Adrenal gland (tissue), 5 donors: ENCODE measurements around the gene RIMS3.

Experiments used
- POLR2A ChIP-seq, 2 donors: fragments of 450-650 bp; IDR thresholded peaks; one replicate each; pipeline ENCODE4 v1.6.1; 2017; ENCODE audit warnings: antibody characterized with exemption in 2 of 2, mild to moderate bottlenecking in 2 of 2, moderate library complexity in 1 of 2
- TF ChIP-seq, protein P1 (sequence below), 6 experiments: fragments of 450-650 bp in 4 of 6; fragments of 200-600 bp in 2 of 6; sonication (generic) in 1 of 6; IDR thresholded peaks; 1 replicate in 5 of 6; 2 replicates in 1 of 6; pipeline versions ENCODE4 v1.5.1 to v1.8.0; 2016 to 2021; ENCODE audit warnings: antibody characterized with exemption in 6 of 6, mild to moderate bottlenecking in 2 of 6, moderate library complexity in 1 of 6
- donor health status: DM: no; HTN: no; CAD: no.

DNA sequence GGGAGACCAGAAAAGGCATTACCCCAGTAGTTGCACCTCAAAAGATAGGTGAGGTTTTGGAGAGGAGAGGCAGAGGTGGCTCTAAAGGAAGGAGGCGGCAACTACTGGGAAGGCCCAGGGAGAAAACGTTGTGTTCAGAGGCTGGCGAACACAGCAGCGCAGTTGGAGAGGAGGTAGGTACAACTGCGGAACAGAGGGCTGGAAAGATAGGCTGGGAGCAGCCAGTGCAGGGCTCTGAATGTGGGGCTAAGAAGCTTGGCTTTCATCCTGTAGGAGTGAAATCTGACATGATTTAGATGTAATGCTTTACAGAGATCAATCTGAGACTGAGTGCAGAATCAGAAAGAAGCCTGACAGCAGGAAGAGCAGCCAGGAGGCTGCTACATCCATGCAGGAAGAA, 13.0 kb downstream of the RIMS3 start:
- TF ChIP-seq POLR2A (IDR thresholded peaks at IDR 0.05) = no peak
- TF ChIP-seq, protein P1, sequence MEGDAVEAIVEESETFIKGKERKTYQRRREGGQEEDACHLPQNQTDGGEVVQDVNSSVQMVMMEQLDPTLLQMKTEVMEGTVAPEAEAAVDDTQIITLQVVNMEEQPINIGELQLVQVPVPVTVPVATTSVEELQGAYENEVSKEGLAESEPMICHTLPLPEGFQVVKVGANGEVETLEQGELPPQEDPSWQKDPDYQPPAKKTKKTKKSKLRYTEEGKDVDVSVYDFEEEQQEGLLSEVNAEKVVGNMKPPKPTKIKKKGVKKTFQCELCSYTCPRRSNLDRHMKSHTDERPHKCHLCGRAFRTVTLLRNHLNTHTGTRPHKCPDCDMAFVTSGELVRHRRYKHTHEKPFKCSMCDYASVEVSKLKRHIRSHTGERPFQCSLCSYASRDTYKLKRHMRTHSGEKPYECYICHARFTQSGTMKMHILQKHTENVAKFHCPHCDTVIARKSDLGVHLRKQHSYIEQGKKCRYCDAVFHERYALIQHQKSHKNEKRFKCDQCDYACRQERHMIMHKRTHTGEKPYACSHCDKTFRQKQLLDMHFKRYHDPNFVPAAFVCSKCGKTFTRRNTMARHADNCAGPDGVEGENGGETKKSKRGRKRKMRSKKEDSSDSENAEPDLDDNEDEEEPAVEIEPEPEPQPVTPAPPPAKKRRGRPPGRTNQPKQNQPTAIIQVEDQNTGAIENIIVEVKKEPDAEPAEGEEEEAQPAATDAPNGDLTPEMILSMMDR (IDR thresholded peaks at IDR 0.05) = no peak
